GM19099 (cell line): Measurements from ENCODE around the gene CARD18.

ENCODE experiments used
- POLR2A ChIP-seq: IDR thresholded peaks from 3 replicates; pipeline ENCODE4 v1.6.1; 2011; ENCODE audit warnings: low read depth; ENCODE audit not compliant: insufficient read length; ENCODE audit errors: extremely low read depth

The CARD18 gene

GRCh38 chr11:105139669-105140068, at the start of gene CARD18:
Gene CARD18, minus strand, starts transcription at chr11:105139769. Its CDS starts 43 bp downstream, at chr11:105139726.
- no peak for TF ChIP-seq POLR2A

- no peak for TF ChIP-seq POLR2A
Measured at GRCh38 chr11:105183987-105184386, 44.4 kb upstream of the CARD18 start.

- no peak for TF ChIP-seq POLR2A
Measured at GRCh38 chr11:105183426-105183825, 43.9 kb upstream of the CARD18 start.

GRCh38 chr11:105181521-105181920, 42.0 kb upstream of the CARD18 start:
- TF ChIP-seq POLR2A: no peak

GRCh38 chr11:105181100-105181499, 41.5 kb upstream of the CARD18 start:
- no peak for TF ChIP-seq POLR2A

GRCh38 chr11:105179542-105180278, 40.1 kb upstream of the CARD18 start:
- TF ChIP-seq POLR2A: no peak

GRCh38 chr11:105177658-105178057, 38.1 kb upstream of the CARD18 start:
- TF ChIP-seq POLR2A: no peak

- TF ChIP-seq POLR2A: no peak
Measured at GRCh38 chr11:105168457-105168856, 28.9 kb upstream of the CARD18 start.

GRCh38 chr11:105167244-105167643, 27.7 kb upstream of the CARD18 start:
- TF ChIP-seq POLR2A: no peak

- TF ChIP-seq POLR2A: no peak
Measured at GRCh38 chr11:105164208-105164607, 24.6 kb upstream of the CARD18 start.

GRCh38 chr11:105162506-105162905, 22.9 kb upstream of the CARD18 start:
- TF ChIP-seq POLR2A: no peak

- no peak for TF ChIP-seq POLR2A
Measured at GRCh38 chr11:105158436-105158835, 18.9 kb upstream of the CARD18 start.

GRCh38 chr11:105156720-105157119, 17.2 kb upstream of the CARD18 start:
- no peak for TF ChIP-seq POLR2A

- TF ChIP-seq POLR2A: no peak
Measured at GRCh38 chr11:105156231-105156630, 16.7 kb upstream of the CARD18 start.

GRCh38 chr11:105155679-105156078, 16.1 kb upstream of the CARD18 start:
- no peak for TF ChIP-seq POLR2A

GRCh38 chr11:105153392-105153791, 13.8 kb upstream of the CARD18 start:
- TF ChIP-seq POLR2A: no peak

GRCh38 chr11:105152560-105152959, 13.0 kb upstream of the CARD18 start:
- no peak for TF ChIP-seq POLR2A
